Chondrocyte (in vitro differentiated cells): ENCODE measurements around the gene CUZD1. TPM values are rescaled to one million over a fixed set of nuclear protein-coding genes. Genes with fewer than 3 reads are reported as not detected.

Source experiments
- DNase-seq: peaks from one replicate; pipeline ENCODE4 v3.0.0; 2021; ENCODE audit warnings: mixed read lengths, low spot score
- H3K27ac Mint-ChIP-seq: one replicate; pipeline ENCODE4 v1.8.0; 2021; ENCODE audit warnings: mild to moderate bottlenecking, moderate library complexity, mixed read lengths; ENCODE audit not compliant: unreplicated experiment
- H3K27me3 Mint-ChIP-seq: 2 replicates; pipeline ENCODE4 v1.8.0; 2021; ENCODE audit warnings: low read depth, mixed read lengths
- H3K36me3 Mint-ChIP-seq: 2 replicates; pipeline ENCODE4 v1.8.0; 2021; ENCODE audit warnings: low read depth, mixed read lengths
- H3K4me1 Mint-ChIP-seq: 2 replicates; pipeline ENCODE4 v1.8.0; 2021; ENCODE audit warnings: low read depth, mild to moderate bottlenecking, mixed read lengths
- H3K4me3 Mint-ChIP-seq: one replicate; pipeline ENCODE4 v1.8.0; 2021; ENCODE audit warnings: mild to moderate bottlenecking, moderate library complexity, mixed read lengths; ENCODE audit not compliant: unreplicated experiment
- H3K9me3 Mint-ChIP-seq: 2 replicates; pipeline ENCODE4 v1.8.0; 2021; ENCODE audit warnings: low read depth, mixed read lengths
- total RNA-seq: library from RNA; stranded (reverse); gene quantifications from 3 replicates; pipeline ENCODE4 v1.2.1, GENCODE V29; 2021
- TF ChIP-seq, protein P1 (sequence below): fragments of 200-600 bp; sonication (generic); IDR thresholded peaks from 2 replicates; pipeline ENCODE4 v1.5.0; 2021; ENCODE audit warnings: antibody characterized with exemption, mild to moderate bottlenecking, moderate library complexity

The CUZD1 gene
- total RNA-seq, 1 donor from 2014 or later = not detected

- Mint-ChIP-seq H3K36me3 (no peaks in the 10 kb centered on the region), H3K27ac (no peak overlapping the region), H3K9me3 (peaks cover 7% of the 10 kb centered on the region), H3K4me1 (peaks cover 4% of the 10 kb centered on the region), H3K27me3 (peaks cover 9% of the 10 kb centered on the region), H3K4me3 (no peak overlapping the region)
- DNase-seq = no peak
- TF ChIP-seq, protein P1, sequence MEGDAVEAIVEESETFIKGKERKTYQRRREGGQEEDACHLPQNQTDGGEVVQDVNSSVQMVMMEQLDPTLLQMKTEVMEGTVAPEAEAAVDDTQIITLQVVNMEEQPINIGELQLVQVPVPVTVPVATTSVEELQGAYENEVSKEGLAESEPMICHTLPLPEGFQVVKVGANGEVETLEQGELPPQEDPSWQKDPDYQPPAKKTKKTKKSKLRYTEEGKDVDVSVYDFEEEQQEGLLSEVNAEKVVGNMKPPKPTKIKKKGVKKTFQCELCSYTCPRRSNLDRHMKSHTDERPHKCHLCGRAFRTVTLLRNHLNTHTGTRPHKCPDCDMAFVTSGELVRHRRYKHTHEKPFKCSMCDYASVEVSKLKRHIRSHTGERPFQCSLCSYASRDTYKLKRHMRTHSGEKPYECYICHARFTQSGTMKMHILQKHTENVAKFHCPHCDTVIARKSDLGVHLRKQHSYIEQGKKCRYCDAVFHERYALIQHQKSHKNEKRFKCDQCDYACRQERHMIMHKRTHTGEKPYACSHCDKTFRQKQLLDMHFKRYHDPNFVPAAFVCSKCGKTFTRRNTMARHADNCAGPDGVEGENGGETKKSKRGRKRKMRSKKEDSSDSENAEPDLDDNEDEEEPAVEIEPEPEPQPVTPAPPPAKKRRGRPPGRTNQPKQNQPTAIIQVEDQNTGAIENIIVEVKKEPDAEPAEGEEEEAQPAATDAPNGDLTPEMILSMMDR = no peak
Measured at GRCh38 chr10:122844146-122844545, 1.5 kb downstream of the CUZD1 start.

DNA sequence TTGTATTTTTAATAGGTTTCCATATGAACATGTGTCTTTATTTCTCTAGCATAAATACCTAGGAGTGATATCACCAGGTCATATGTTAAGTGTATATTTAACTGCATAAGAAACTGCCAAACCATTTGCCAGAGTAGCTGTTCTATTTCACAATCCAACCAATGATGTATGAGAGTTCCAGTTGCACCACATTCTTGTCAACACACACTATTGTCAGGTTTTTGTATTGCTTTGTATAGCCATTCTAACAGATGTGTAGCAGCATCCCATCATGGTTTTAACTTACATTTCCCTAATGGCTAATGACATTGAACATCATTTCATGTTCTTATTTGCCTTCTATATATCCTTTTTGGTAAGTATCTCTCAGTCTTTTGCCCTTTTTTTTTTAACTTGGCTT, 4.1 kb downstream of the CUZD1 start:
- Mint-ChIP-seq H3K9me3 (peaks cover 7% of the 10 kb centered on the region), H3K4me1 (no peaks in the 10 kb centered on the region), H3K27me3 (peaks cover 28% of the 10 kb centered on the region), H3K4me3 (no peak overlapping the region), H3K36me3 (no peaks in the 10 kb centered on the region), H3K27ac (no peak overlapping the region)
- TF ChIP-seq, protein P1 = no peak
- no peak for DNase-seq

GRCh38 chr10:122839505-122839904, 6.2 kb downstream of the CUZD1 start:
- H3K27ac Mint-ChIP-seq = no peak overlapping the region
- peaks cover 32% of the 10 kb centered on the region for H3K27me3 Mint-ChIP-seq

DNA sequence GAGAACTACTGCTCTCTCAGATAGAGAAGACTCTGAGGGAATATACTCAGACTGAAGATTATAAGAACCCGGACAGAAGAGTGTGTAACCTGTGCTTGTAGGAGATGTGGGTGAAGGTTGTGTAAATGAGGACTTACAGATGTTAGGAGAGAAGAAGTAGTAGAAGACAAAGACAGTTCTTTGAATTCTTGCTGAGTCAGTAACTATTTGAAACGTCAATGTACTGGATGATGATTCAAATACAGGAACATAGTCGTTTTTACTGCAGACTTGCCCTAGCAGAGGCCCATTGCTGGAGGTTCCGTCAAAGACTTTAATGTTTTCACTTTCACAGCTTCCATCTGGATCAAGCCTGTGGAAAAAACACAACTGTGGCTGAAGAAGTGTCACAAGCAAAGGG, 6.8 kb downstream of the CUZD1 start:
- DNase-seq = no peak
- Mint-ChIP-seq H3K4me1 (no peaks in the 10 kb centered on the region), H3K36me3 (no peaks in the 10 kb centered on the region), H3K9me3 (peaks cover 7% of the 10 kb centered on the region), H3K27me3 (peaks cover 32% of the 10 kb centered on the region), H3K4me3 (no peak overlapping the region), H3K27ac (no peak overlapping the region)
- TF ChIP-seq, protein P1 = no peak

More at GRCh38 chr10:122839505-122839904, 6.2 kb downstream of the CUZD1 start:
- TF ChIP-seq, protein P1 = no peak
- Mint-ChIP-seq H3K4me3 (no peak overlapping the region), H3K36me3 (no peaks in the 10 kb centered on the region), H3K4me1 (no peaks in the 10 kb centered on the region), H3K9me3 (peaks cover 7% of the 10 kb centered on the region)
- no peak for DNase-seq

DNA sequence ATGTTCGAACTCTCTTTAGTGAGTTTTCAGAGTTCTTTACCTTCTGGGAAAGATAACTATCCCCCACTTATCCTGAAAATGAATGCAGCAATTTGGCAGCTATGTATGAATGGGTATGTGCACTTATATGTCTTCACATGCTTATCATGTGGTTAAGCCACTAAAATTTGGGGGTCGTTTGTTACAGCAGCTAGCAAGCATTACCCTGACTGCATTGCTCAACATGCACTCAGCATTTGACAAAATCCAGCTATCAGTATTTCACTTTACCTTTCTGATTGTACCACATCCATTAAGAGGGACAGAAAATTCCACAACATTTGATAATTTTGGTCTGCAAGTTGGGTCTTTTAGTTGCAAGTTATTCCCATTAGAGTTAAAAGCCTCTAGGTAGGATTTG, 9.7 kb downstream of the CUZD1 start:
- Mint-ChIP-seq H3K4me3 (no peak overlapping the region), H3K4me1 (no peaks in the 10 kb centered on the region), H3K36me3 (no peaks in the 10 kb centered on the region), H3K9me3 (no peaks in the 10 kb centered on the region), H3K27me3 (peaks cover 32% of the 10 kb centered on the region), H3K27ac (no peak overlapping the region)
- no peak for DNase-seq
- TF ChIP-seq, protein P1 = no peak
